A172 (cell line): Measurements from ENCODE around the gene KRT14. TPM values are rescaled to one million over a fixed set of nuclear protein-coding genes. Genes with fewer than 3 reads are reported as not detected.
"Not testable (repeated sequence)": the region's sequence is repeated elsewhere in the genome, so short reads cannot be mapped to it uniquely, and the experiment has no call there.

Source experiments
- DNase-seq: peaks from one replicate; pipeline ENCODE4 v3.0.0-alpha.2; 2015; ENCODE audit warnings: low spot score
- total RNA-seq: library from RNA; depleted of rRNA; stranded (reverse); fragments of >200 nt; shearing (Covaris generic); gene quantifications from 2 replicates; pipeline ENCODE4 v1.2.3, GENCODE V29; 2014

KRT14 gene
- total RNA-seq, 1 experiment from 2014 or later, result not detected

DNA sequence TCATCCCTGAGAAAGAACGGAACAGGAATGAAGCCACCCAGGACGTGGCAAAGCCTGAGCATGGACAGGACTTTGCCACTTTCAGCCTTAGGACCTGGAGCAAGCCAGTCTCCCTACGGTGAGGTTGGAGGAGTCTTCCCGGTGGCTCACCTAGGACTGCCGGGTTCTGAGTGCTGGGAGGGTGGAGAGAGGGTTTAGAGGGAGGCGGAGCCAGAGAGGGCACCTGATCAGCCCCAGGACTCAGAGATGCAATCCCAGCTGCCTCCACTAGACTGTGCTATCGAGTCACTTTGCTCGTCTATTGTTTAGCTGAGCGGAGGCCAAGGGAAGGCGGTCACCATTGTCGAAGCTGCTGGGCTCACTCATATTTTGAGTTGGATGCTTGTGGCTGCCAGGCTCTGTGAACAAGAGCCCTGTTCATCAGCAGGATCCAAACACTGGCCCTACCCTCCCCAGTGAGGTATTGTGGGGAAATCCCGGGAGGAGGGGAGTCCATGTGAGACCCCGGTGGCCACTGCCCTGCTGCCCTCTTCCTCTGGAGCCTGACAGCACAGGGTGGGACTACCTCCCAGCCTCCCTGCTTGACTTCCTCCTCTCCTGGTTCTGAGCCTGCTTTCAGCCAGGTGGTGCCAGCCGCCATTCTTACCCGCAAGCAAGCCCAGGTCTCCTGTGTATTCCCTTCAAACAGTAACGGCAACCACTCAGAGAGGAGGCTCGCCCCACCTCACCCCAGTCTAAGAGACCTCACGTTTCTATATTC is 7.0 kb downstream of the KRT14 start:
- DNase-seq, result peak; percentile 94

DNA sequence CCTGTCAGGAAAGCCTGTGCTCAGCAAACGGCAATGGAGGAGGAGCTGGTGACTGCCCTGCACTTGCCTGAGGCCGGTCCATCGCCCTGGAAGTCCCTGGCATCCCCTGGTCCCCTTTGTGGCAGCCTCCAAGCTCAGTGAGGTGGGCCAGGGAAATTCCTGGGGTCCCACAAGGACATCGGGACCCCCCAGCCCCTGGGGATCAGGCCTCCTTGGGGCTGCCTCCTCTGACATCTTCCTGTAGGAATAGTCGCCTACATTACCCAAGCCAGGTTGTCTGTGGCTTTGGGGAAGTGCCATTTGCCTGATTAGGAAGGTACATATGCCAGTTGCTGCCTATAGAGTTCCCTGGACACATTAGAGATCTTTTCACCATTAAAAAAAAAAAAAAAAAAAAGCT is 7.7 kb downstream of the KRT14 start:
- DNase-seq, result no peak

DNA sequence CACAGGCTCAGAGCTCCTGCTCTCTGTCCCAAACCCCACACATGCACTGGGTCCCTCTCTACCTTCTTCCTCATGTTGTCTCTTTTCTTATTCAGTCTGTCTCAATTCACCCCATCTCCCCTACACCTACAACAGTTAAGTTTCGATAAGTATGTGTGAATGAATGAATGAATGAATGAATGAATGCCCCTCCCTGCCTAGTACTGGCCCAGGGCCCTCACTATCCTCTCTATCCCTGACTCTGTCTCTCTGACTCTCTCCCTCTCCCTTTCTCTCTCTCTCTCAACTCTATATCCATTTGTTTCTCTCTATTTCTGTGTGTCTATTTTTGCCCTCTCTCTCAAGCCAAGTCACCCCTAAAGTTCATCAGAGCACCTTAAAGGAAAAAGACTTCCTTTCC is 8.2 kb downstream of the KRT14 start:
- DNase-seq, result no peak

DNA sequence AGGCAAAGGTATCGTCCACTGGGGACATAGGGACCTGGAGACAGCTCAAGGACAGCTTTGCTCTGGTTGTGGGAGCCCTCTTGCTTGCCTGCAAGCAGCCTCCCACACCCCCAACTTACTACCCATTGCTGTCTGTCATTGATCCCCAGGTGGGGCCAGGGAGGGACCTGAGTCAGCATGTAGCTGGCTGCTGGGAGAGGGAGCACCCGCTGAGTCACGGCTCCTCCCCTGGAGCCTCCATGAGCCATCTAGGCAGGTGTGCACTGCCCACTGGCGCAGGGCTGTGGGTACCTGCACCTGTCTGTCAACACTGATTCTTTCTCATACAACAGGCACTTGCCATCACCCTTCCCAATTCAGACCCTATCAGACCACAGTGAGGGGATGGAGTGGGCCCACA is 10.0 kb downstream of the KRT14 start:
- not testable (repeated sequence) for DNase-seq

DNA sequence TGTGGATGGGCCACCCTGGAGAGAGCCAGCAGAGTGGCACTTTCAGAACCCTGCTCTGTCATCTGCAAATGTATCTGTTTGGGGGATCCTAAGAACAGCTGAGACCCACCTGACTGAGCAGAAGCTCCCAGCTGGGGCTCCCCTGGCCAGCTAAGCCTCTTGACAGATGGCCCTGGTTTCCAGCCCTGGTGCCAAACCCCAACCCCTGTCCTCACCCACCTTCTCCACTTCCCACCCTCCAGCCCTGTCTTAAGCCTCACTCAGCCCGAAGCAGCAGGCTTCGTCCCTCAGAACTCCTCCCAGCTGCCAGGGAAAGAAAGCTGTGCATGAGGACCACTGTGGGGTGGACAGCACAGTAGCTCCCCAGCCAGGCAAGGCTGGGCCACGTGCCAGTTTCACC is 11.4 kb downstream of the KRT14 start:
- DNase-seq, result no peak

DNA sequence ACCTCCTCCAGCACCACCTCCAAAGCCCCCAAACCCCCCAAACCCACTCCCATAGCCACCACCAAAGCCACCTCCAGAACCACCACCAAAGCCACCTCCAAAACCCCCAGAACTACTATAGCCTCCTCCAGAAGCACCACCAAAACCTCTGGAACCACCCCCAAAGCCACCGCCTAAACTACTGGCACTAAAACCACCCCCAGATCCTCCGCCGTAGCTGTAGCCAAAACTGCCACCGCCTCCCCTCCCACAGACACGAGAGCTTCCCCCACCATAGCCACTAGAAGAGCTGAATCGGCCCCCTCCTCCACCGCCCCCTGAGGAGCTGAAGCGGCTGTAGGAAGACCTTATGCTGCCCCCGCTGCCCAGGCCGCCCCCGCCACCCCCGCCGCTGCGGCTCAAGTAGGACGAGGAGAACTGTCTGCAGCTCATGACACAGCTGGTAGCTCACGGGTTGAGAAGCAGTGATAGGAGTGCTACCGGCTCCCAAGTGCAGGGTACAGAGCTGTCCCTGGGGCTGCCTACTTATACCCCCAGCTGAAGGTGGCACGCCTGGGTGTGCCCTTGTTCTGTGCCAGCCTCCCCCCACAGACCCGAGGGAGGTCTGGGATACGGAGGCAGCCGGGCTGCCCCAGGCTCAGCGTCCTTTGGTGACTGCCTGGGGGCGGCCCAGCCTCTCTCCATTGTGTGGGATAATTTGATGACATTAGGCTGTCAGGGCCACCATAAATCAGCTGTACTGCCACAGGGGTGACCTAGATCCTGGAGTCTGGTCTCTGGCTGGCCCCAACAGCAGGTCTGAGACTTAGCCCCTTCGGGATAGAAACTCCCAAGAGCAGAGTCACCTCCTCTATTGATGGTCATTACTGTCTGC is 14.9 kb downstream of the KRT14 start, which contains the start of gene KRT9:
Gene KRT9, minus strand, starts transcription at position 499 of the 874 bp plus-strand sequence. Its CDS starts 67 bp downstream, at position 432.
- DNase-seq, result no peak

DNA sequence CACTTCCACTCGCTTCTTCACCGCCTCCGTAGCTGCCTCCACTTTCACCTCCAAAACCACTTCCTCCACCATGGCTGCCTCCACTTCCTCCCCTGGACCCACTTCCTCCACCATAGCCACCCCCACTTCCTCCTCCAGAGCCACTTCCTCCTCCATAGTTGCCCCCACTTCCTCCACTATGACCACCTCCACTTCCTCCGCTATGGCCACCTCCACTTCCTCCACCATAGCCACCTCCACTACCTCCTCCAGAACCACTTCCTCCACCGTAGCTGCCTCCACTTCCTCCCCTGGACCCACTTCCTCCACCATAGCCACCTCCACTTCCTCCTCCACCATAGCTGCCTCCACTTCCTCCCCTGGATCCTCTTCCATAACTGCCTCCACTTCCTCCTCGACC is 19.4 kb downstream of the KRT14 start:
- no peak for DNase-seq

DNA sequence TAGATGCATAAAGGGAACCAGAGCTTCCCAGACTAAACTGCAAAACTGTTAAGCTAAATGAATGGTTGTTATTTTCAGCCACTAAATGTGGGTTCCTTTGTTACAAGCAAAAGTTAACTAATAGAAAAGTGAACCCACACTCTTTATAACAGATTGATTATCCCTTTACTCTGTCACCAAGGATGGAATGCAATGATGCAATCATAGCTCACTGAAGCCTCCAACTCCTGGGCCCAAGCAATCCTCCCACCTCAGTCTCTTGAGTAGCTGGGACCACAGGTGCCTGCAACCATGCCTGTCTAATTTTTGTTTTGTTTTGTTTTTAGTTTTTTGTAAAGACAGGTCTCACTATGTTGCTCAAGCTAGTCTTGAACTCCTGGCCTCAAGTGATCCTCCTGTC is 21.4 kb downstream of the KRT14 start:
- DNase-seq, result no peak

DNA sequence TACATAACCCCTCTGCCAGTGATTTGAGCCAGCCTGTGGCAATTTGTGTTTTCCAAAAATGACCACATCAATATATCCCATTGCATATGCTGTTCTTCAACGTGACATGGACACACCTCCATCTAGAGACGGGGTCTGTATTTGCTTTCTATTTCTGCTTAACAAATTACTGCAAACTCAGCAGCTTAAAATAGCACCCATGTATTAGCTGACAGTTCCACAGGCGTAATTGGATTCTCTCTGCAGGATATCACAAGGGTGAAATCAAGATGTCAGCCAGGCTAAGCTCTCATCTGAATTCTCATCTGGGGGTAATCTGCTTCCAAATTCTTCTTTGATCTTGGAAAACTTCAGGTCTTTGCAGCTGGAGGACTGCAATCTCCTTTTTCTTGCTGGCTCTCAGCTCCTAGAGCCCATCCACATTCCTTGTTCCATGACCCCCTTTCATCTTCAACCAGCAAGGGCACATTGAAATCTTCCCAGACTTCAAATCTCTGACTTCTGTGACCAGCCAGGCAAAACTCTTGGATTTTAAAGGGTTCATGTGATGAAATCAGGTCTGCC is 23.0 kb downstream of the KRT14 start:
- DNase-seq, result no peak

DNA sequence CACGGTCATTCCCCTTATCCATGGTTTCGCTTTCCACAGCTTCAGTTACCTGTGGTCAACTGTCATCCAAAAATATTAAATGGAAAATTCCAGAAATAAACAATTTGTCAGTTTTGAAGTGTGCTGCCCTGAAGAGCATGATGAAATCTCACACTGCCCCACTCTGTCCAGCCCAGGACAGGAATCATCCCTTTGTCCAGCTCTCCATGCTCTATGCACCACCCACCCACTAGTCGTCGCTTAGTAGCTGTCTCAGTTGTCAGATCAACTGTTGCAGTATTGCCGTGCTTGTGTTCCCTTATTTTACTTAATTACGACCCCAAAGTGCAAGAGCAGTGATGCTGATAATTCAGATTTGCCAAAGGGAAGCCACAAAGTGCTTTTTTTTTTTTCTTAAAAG is 25.1 kb downstream of the KRT14 start:
- no peak for DNase-seq

DNA sequence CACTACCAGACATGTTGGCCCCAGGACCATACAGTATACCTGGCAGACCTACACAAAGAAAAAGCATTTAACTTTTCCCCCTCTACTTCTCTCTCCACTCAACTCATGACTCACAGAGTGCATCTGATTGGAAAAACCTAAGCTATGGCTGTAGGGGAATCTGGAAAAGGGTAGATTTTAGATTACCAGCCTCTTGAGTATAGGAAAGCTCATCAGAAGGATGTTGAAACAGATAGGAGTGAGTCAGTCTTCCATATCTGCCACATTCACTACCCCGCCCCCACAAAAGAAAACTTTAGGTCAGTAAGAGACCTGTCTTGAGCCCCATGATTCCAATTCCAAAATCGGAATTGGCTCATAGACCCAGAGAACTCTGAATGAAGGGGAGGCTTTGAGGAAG is 27.1 kb downstream of the KRT14 start:
- DNase-seq, result no peak

DNA sequence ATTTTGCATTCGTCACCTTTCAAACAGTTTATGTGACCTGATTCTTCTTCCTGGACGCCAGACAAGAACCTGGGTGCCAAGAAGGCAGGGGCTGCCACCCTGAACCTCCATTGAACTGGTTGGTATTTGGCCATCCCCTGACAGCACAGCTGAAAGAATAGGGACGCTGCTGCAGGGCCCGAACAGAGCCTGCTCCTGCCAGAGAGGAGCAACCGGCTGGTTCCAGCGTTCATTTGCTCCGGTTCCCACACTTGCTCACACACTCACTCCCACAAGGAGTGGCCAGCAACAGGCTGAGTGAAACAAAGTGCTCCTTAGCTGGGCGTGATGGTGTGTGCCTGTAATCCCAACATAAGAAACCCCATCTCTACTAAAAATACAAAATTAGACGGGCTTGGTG is 29.8 kb downstream of the KRT14 start:
- DNase-seq, result no peak

DNA sequence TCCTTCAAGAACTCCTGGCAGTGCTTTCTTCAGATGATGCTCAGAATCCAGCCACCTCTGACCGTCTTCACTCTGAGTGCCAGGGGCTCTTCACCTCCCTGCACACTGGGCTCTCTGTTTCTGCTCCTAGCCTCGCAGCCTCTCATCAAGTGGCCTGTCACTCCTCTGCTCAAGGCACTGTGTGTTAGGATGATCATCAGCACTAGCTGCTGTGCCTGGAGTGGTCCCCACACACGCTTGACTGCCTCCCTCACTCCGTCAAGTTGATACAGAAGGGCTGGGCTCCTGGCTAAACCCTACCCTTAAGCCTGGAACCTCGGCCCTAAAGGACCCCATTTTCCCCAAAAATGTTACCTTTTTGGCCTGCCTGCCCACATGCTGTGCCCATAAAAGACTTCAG is 30.4 kb downstream of the KRT14 start:
- DNase-seq, result no peak

DNA sequence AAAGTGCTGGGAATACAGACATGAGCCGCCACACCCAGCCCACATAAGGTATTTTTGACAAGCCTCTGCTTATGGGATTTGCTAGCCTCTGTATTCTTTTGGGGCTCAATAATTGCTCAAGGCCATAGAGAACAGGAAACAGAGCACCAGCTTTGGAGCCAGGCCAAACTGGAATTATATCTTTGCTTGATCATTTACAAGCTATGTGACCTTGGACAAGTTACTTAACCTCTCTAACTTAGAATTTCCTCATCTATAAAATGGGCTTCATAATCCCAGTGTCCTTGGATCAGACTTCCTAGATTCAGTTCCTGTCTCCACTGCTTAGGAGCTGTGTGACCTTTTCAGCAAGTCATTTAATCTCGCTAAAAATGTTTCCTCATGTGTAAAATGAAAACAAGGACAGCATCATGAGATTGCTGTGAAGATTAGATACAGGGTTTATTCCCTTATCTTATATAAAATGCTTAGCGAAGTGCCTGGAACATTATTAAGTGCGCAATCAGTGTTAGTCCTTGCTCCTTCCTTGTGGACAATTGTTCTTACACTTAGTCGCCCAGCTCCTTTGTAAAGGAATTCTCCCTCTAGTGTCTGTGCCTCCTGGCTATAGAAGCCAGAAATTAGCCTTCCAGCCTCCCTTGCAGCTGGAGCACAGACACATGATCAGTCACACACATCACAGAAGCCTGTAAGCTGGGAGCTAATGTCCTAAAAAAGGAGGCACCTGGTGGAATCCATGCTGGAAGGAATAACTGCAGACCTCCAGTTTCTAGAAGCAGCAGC is 31.4 kb downstream of the KRT14 start:
- DNase-seq, result no peak

DNA sequence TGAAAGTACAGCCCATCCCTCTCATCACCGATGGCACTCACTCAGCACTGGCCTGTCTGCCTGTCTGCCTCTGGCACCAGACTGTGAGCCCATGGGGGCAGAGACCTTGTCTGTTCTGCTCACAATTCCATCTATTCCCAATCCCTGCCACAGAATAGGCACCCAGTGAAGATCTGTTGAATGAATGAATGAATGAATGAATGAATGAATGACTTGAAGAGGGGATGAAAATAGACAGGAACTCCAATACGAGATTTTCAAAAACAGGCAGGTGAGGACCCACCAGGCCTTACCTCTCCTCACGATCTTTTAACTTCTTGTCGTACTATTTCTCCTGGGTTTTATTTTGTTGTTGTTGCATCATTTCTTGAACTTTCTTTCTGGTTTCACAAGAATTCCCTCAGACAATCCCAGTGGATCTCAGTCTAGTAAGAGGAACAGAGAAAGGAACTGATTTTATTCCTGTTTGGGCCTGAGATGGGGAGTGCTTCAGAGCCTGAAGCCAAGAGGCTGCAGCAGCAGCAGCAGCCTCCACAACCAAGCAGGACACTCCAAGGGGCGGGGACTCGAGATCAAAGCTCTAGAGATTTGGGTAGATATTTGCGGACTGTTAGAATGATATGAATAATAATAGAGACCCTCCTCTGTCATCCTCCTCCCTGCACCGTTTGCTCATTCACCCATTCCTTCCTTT is 32.6 kb downstream of the KRT14 start:
- no peak for DNase-seq

DNA sequence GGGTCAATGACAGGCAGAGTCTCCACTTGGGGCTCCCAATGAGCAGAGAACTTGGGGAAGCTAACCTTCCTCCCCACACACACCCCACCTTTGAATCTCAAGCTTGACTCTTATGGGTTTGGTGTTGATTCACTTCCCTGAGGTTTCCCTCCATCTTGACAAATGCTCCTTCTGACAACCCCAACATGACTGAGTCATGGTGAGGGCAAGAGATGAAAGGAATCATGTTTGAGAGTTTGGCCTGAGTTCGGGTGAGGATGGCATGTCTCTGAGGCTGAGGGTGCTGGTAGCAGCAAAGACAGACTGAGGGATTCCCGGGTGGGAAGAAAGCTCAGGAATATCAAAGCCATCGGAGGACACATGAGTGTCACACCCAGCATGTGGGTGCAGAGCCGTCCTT is 33.5 kb downstream of the KRT14 start:
- peak; percentile 47 for DNase-seq

DNA sequence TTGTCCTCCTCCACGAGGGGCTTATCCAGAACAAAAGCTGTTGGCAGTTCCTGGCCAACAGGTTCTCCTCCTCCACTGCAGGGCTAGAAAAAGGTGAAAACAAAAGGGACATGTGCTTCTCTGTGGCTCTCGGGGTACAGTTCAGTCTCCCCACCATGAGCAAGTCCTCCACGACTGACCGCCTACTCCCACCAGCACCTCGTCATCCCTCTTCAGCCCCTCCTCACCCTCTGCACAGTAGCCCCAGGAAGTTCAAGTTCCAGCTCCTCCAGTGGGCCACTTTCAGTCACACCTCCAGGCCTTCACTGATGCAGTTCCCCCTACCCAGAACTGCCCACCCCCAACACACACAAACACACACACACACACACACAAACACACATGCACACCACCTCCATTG is 34.2 kb downstream of the KRT14 start:
- no peak for DNase-seq

DNA sequence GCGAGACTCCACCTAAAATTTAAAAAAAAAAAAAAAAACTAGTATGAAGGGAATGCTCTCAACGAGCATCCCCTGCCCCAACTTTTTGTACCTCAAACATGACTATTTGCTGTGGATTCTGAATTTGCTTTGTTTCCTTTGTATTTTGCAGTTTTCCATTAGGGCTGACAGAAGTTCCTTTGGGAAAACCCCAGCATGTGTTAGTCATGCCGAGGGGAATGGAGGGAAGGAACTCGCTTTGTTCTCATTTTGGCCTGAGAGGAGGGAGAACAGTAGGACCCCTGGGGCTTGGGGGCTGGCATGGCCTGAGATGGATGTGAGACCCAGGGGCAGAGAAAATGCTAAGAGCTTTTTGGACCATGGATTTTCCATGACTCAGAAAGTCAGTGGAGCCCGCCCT is 35.3 kb downstream of the KRT14 start:
- peak; percentile 28 for DNase-seq

DNA sequence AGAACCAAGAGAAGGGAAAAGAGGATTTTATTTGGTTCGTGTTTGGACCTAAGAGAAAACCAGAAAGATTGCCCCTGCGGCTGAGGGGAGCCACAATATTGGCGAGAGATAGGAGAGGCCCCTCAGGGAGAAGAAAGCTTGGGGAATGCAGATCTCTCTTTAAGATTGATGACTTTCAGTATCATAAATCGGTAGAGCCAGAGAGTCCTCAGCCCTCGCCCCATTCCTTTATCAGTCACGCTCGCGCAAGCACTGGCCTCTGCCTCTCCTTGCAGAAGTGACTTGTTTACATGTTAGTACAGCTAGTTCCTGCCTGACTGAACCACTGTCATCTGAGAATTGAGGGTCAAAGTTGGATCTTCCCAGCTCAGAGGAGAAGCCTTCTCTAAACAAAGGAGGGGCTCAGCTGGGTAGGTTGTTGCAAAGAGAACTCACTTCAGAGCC is 37.1 kb downstream of the KRT14 start:
- no peak for DNase-seq

DNA sequence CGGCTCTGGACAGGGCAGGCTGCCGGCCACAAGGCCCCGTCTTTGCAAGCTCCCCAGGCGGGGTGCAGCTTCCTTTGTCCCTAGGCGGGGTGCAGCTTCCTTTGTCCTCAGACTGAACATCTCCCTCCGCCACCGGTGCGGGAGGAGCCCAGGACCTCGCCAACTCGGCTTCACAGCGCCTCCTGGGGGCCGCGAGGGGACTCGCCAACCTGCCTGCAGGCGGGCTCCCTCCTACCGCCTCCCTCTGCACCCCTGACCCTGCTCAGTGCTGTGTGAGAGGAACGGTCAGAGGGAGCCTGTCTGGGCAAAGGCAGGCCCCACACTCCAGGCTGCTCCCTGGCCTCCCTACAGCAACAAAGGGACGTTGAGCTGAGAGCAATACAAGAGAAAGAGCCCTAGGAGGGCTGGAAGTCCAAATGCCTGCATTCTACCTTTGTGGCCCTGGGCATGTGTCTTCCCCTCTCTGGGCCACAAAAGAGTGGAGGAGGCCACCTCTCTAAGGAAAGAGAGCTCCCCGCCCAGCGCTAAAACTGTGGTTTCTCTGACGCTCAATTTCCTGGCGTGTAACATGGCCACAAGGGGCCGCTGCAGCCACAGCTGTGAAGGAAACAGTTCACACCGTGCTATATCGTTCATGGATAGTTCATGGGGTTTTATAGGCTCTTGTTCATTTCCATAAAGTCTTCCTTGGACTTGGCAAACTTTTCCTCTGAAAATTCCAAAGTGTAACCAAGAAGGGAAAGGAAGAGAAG is 37.7 kb downstream of the KRT14 start:
- DNase-seq, result peak; percentile 91
